ENCODE measurements around the gene VSTM2L.
A peak's percentile ranks its signal among the peaks of the same experiment; 100 is the strongest.
"Not testable (repeated sequence)": the region's sequence is repeated elsewhere in the genome, so short reads cannot be mapped to it uniquely, and the experiment has no call there.

VSTM2L gene

GRCh38 chr20:37939701-37940560, 37.0 kb downstream of the VSTM2L start:
- no peak for DNase-seq

DNA sequence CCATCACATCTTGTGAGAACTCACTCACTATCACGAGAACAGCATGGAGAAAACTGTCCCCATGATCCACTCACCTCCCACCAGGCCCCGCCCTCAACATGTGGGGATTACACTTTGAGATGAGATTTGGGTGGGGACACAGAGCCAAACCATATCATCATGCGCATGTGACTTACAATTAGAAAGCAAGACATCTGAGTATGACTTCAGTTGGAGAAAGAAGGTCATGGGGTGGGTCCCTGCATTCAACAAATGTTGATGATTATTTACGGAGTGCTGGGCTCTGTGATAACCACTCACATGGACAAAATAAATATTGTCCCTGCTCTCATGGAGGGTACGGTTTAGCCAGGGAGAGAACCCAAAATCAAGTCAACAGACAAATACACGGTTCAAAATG, 37.9 kb downstream of the VSTM2L start:
- DNase-seq, result peak; percentile 17

- DNase-seq, result peak; percentile 6
Observed at GRCh38 chr20:37941332-37941731, 38.4 kb downstream of the VSTM2L start.

DNA sequence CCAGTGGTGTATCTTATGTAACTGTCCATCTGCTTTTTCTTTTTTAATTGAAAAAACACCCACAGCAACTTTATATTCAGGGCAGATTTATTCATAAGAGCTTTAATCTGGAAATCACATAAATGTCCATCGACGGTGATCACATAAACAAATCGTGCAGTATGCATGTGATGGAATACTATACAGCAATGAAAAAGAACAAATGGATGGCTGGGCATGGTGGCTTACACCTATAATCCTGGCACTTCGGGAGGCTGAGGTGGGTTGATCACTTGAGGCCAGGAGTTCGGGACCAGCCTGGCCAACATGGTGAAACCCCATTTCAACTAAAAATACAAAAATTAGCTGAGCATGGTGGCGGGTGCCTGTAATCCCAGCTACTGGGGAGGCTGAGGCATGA, 39.1 kb downstream of the VSTM2L start:
- no peak for DNase-seq

- no peak for DNase-seq
Observed at GRCh38 chr20:37943033-37943432, 40.1 kb downstream of the VSTM2L start.

DNA sequence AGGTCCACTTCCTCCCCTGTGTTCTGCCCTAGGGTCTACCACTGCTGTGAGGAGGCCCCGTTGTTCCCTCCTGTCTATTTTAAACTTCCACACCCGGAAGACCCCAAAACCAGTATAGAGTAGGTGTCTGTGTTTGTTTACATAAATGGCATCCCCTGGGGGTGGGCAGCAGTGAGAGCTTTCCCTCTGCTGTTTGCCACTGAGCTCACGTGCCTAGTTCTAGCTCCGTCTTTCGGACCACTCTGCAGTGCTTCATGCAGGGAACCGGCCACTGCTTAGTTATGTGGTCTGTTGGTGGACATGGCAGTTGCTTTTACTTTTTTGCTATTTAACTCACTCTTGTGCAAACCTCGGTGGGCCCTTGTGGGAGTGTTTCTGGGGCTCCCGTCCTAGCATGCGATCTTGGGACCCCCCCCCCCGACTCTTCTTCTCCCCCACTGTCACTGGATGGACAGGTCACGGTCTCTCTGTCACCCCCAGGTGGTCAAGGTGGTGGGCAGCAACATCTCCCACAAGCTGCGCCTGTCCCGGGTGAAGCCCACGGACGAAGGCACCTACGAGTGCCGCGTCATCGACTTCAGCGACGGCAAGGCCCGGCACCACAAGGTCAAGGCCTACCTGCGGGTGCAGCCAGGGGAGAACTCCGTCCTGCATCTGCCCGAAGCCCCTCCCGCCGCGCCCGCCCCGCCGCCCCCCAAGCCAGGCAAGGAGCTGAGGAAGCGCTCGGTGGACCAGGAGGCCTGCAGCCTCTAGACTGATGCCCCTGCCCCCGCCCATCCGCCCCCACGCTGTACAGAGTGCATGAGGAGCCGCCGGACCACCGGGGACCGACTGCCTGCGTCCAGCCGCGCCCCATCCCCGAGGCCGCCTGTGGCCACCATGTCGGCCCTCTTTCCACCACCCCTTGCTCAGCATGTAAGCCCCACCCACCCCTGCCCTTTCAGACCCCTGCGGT, 40.9 kb downstream of the VSTM2L start:
- no peak for DNase-seq

DNA sequence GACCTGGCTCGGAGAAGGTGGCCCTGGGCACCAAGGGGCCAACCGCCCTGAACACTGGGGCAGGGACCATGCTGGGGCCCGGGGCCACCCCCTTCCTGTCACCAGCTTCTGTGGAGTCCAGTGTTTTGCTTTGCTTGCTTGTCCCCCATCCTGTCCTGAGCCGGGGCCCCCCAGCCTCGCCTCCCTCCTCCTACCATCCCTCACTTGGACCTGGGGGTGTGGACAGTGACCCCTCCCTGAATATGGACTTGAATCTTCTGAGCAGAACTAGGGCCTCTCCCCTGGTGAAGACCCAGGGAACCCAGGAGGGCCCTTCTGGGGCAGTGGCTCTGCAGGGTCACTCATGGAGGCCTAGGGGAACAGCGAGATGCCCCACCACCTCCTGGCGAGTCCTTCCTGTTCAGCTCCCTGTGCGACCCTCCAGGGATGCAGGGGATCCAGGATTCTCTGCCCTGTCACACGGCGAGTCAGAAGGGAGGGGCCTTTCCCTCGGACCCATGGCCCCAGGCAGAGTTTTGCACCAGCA, 41.6 kb downstream of the VSTM2L start:
- DNase-seq, result no peak

- no peak for DNase-seq
Observed at GRCh38 chr20:37945091-37945547, 42.2 kb downstream of the VSTM2L start.

DNA sequence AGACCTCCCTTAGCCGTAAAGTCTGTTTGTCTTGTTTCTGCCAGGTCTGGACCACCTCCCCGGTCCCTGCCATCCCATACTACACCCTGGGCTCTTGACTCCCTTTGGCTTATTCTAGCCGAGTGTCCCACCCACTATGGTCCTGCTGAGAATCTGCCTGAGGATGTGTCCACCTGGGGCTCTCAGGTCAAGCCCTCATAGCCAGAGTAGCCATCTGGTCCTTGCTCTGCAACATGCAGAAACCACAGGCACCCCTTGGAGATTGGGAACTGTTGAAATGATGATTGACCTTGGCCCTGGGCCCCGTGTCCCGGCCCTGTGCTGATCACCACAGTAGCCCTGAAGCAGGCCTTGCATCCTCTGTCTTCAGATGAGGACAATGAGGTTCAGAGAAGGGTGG, 44.0 kb downstream of the VSTM2L start:
- no peak for DNase-seq

DNA sequence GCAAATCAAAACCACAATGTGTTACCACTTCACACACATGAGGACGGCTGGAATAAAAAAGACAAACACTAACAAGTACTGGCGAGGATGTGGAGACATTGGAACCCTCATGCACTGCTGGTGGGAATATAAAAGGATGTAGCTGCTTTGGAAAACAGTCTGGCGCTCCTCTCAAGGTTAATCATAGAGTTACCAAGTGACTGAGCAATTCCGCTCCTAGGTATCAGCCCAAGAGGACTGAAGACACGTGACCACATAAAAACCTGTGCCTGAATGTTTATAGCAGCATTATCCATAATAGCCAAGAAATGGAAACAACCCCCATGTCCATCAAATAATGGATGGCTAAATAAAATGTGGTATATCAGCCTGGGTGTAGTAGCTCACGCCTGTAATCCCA, 45.0 kb downstream of the VSTM2L start:
- DNase-seq, result no peak

GRCh38 chr20:37948956-37949355, 46.0 kb downstream of the VSTM2L start:
- no peak for DNase-seq

GRCh38 chr20:37954190-37954589, 51.3 kb downstream of the VSTM2L start:
- no peak for DNase-seq

GRCh38 chr20:37954626-37955025, 51.7 kb downstream of the VSTM2L start:
- DNase-seq, result no peak

- DNase-seq, result no peak
Observed at GRCh38 chr20:37955511-37955910, 52.6 kb downstream of the VSTM2L start.

GRCh38 chr20:37956107-37956585, 53.2 kb downstream of the VSTM2L start:
- no peak for DNase-seq

DNA sequence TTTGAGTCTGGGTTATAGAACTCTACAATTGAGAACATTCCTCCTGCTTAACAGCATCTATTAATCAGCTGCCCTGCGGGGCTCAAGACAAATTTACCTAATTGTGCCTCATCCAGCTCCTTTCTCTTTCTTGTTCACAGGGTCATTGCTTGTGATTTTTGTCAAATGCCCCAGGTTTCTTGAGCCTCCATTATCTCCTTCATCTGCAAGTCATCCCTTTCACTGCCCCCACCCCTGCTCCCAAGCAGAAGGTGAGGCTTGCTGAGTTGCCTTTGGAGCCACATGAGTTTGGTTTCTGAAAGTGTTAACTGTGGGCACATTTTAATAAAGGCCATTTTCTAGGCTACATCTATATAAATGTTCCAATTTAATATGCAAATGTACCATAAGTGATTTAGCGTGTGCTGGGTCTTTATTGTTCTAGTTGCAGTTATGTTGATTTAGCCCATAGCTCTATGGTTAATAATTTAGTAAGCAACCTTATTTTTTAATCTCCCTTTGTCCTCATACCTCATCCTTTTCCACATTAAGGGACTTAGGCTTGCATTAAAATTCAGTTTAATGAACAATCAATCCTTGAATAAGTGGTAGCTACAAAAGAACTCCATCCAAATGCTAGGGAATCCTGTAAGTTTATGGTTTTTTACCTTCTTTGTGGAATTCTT, 56.1 kb downstream of the VSTM2L start:
- DNase-seq, result no peak

DNA sequence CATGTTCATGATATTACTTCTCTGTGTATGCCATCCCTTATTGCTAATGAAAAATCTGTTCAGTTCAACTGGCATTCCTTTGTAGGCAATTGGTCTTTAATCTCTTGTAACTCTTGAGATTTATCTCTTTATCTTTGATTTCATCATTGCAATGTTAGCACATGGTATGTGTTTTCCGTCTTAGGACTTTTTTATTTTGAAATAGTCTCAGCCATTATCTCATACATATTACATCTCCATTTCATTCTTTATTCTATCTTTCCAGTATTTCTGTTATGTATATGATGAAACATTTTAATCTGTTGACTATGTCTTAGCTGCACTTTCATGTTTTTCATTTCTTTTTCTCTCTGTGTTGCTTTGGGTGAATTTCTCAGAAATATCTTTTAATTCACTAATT, 58.1 kb downstream of the VSTM2L start:
- DNase-seq, result no peak

DNA sequence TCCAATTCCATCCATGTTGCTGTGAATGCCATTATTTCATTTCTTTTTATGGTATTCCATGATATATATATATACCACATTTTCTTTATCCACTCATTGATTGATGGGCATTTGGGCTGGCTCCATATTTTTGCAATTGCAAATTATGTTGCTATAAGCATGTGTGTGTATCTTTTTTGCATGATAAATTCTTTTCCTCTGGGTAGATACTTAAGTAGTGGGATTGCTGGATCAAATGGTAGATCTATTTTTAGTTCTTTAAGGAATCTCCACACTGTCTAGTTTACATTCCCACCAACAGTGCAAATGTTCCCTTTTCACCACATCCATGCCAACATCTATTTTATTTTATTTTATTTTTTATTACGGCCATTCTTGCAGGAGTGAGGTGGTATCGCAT, 60.6 kb downstream of the VSTM2L start:
- not testable (repeated sequence) for DNase-seq

DNA sequence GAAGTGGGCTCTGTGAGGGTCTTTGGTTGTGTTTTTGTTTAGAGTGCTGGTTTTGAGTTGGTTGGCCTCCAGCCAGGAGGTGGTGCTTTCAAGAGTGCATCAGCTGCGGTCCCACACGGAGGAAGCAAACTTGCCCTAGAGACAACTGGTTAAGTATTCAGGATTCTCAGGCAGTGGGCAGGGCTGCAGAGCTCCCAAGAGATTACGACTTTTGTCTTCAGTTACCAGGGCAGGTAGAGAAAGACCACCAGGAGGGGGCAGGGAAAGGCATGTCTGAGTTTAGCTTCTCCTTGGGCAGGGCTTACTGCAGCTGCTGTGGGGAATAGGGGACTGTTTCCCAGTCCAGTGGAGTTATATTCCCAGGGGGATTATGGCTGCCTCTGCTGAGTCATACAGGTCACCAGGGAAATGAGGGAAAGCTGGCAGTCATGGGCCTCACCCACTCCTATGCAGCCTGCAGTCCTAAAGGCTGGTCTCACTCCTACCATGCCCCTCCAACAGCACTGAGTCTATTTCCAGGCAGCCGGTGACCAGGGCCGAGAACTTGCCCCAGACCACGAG, 66.0 kb downstream of the VSTM2L start:
- DNase-seq, result no peak

DNA sequence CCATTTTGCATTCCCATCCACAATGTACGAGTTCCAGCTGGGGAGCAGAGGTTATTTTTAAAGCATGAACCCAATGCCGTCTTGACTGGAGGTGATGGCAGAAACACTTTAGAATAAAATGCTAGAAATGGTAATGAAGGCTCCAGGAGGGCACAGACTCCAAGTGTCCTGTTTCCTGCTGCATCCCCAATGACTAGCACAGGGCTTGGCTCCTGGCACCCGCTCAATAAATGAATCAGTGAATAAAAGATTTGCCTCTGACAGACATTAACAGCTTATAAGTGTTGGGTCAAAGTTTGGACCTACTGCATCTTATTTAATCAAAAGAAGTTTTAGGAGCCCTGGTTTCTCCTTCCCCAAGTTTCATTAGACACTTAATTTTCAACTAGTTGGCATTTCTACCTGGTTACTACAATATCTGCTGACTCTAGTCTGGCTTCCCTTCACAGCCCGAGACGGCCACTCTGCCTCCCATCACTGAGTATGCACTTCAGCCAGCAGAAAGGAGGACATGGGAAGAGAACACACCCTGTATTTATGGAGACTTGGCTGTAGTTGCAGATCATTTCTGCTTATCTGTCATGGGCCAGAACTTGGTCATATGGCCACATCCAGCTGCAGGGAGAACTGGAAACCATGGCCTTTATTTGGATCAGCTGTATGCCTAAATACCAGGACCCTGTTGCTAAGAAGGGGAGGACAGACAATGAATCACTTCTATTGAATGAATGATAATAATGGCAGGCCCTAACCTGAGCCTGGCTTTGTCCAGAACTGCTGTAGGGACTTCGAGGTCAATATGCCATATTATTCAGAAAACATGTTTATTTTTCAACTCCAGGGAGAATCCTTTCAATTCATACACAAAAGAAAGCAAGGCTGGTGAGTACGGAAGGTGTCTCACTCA, 67.3 kb downstream of the VSTM2L start:
- DNase-seq, result peak; percentile 42

- no peak for DNase-seq
Observed at GRCh38 chr20:37970856-37971245, 67.9 kb downstream of the VSTM2L start.

Measured in hematopoietic multipotent progenitor cell treated with erythropoietin and hydrocortisone succinate and interleukin-3 and kit ligand, for 8 days (in vitro differentiated cells).